HepG2 (cell line): ENCODE measurements around the gene SLC25A10. TPM values are rescaled to one million over a fixed set of nuclear protein-coding genes. Genes with fewer than 3 reads are reported as not detected.
A peak's percentile ranks its signal among the peaks of the same experiment; 100 is the strongest.

Experiments used
- AGO2 ChIP-seq: fragments of 200-400 bp; formaldehyde crosslinking; optimal IDR thresholded peaks from 2 replicates; pipeline ENCODE3; 2017; ENCODE audit warnings: mild to moderate bottlenecking, low read depth, low read length, moderate library complexity
- ATM ChIP-seq: fragments of 450-650 bp; IDR thresholded peaks from 2 replicates; pipeline ENCODE4 v1.7.1; 2017; ENCODE audit warnings: mild to moderate bottlenecking, borderline replicate concordance
- ATRX ChIP-seq: sonication (generic); formaldehyde crosslinking; IDR thresholded peaks from 2 replicates; pipeline ENCODE4 v1.4.0; 2020; ENCODE audit warnings: missing genetic modification reagents, borderline replicate concordance
- BRCA1 ChIP-seq: sonication (generic); formaldehyde crosslinking; IDR thresholded peaks from 2 replicates; pipeline ENCODE4 v1.4.0; 2020; ENCODE audit warnings: missing genetic modification reagents
- DDIT3 ChIP-seq: sonication (generic); formaldehyde crosslinking; IDR thresholded peaks from 2 replicates; pipeline ENCODE4 v1.4.0; 2020; ENCODE audit warnings: mild to moderate bottlenecking, missing genetic modification reagents
- ERF ChIP-seq: IDR thresholded peaks from 2 replicates; pipeline ENCODE4 v1.6.1; 2018; ENCODE audit warnings: missing biosample characterization, missing genetic modification reagents
- FOXM1 ChIP-seq: sonication (generic); formaldehyde crosslinking; IDR thresholded peaks from 2 replicates; pipeline ENCODE4 v1.5.0; 2020; ENCODE audit warnings: missing genetic modification reagents
- FOXO1 ChIP-seq: sonication (generic); formaldehyde crosslinking; IDR thresholded peaks from 2 replicates; pipeline ENCODE4 v1.4.0; 2020; ENCODE audit warnings: missing genetic modification reagents
- GATA4 ChIP-seq: sonication (generic); IDR thresholded peaks from 2 replicates; pipeline ENCODE4 v1.6.1; 2016; ENCODE audit warnings: antibody characterized with exemption, low read depth, borderline replicate concordance
- GTF3A ChIP-seq: sonication (generic); formaldehyde crosslinking; conservative IDR thresholded peaks from 2 replicates; pipeline ENCODE4 v1.4.0; 2020; ENCODE audit warnings: mild to moderate bottlenecking, missing genetic modification reagents
- GZF1 ChIP-seq: sonication (generic); formaldehyde crosslinking; IDR thresholded peaks from 2 replicates; pipeline ENCODE4 v1.5.1; 2020; ENCODE audit warnings: mild to moderate bottlenecking, missing genetic modification reagents
- JUND ChIP-seq: sonication (generic); formaldehyde crosslinking; IDR thresholded peaks from 2 replicates; pipeline ENCODE4 v1.8.0; 2022; ENCODE audit warnings: mild to moderate bottlenecking, missing genetic modification reagents
- MATR3 ChIP-seq: sonication (generic); formaldehyde crosslinking; IDR thresholded peaks from 2 replicates; pipeline ENCODE4 v1.4.0; 2020; ENCODE audit warnings: missing genetic modification reagents
- MEF2D ChIP-seq: sonication (generic); formaldehyde crosslinking; IDR thresholded peaks from 2 replicates; pipeline ENCODE4 v1.5.1; 2020; ENCODE audit warnings: mild to moderate bottlenecking, missing genetic modification reagents
- SMC3 ChIP-seq: IDR thresholded peaks from 2 replicates; pipeline ENCODE4 v1.6.1; 2011; ENCODE audit warnings: low read length, improper control_type of control experiment
- SRSF4 ChIP-seq: fragments of 200-400 bp; formaldehyde crosslinking; IDR thresholded peaks from one replicate; pipeline ENCODE4 v1.6.1; 2018; ENCODE audit warnings: mild to moderate bottlenecking, low read depth, low read length, moderate library complexity; ENCODE audit not compliant: poor library complexity, severe bottlenecking
- TRIM24 ChIP-seq: sonication (generic); formaldehyde crosslinking; IDR thresholded peaks from 2 replicates; pipeline ENCODE4 v1.8.0; 2022; ENCODE audit warnings: mild to moderate bottlenecking, missing genetic modification reagents
- XBP1 ChIP-seq: sonication (generic); formaldehyde crosslinking; IDR thresholded peaks from 2 replicates; pipeline ENCODE4 v1.5.0; 2020; ENCODE audit warnings: missing genetic modification reagents
- YEATS2 ChIP-seq: sonication (generic); formaldehyde crosslinking; IDR thresholded peaks from 2 replicates; pipeline ENCODE4 v1.4.0; 2020; ENCODE audit warnings: missing genetic modification reagents, borderline replicate concordance
- ZBTB43 ChIP-seq: sonication (generic); formaldehyde crosslinking; conservative IDR thresholded peaks from 2 replicates; pipeline ENCODE4 v1.4.0; 2020; ENCODE audit warnings: missing genetic modification reagents
- ZNF337 ChIP-seq: sonication (generic); formaldehyde crosslinking; IDR thresholded peaks from 2 replicates; pipeline ENCODE4 v1.5.1; 2020; ENCODE audit warnings: missing genetic modification reagents, low read depth, mild to moderate bottlenecking, borderline replicate concordance
- ZSCAN22 ChIP-seq: sonication (generic); formaldehyde crosslinking; IDR thresholded peaks from 2 replicates; pipeline ENCODE4 v1.4.0; 2020; ENCODE audit warnings: mild to moderate bottlenecking, missing genetic modification reagents
- polyA plus RNA-seq, 8 experiments: library from polyadenylated mRNA; depleted of rRNA in 3 of 8; stranded (reverse) in 7 of 8; unstranded in 1 of 8; fragments of >200 nt; fragmentation: Illumina TruSeq in 4 of 8; extraction: Trizol in 4 of 8; gene quantifications; 2 replicates each; pipeline versions ENCODE4 v1.2.1 to v1.2.3, GENCODE V29; 2011 to 2016; ENCODE audit warnings: low read depth in 4 of 8, missing spikeins in 1 of 8, mixed read lengths in 1 of 8; ENCODE audit not compliant: insufficient read depth in 1 of 8
- total RNA-seq, 5 experiments: library from RNA; depleted of rRNA; stranded (reverse); fragments of >200 nt; fragmentation: Illumina TruSeq; extraction: Trizol; gene quantifications; 2 replicates each; pipeline ENCODE4 v1.2.3, GENCODE V29; 2016; ENCODE audit warnings: low read depth in 1 of 5
- TF ChIP-seq, protein P1 (sequence below): sonication (generic); formaldehyde crosslinking; conservative IDR thresholded peaks from 2 replicates; pipeline ENCODE4 v1.4.0; 2020; ENCODE audit warnings: mild to moderate bottlenecking, missing genetic modification reagents, moderate library complexity
- TF ChIP-seq, protein P2 (sequence below): sonication (generic); formaldehyde crosslinking; IDR thresholded peaks from 2 replicates; pipeline ENCODE4 v1.4.0; 2020; ENCODE audit warnings: missing genetic modification reagents

SLC25A10 gene
- total and polyA plus RNA-seq, 2 of the 13 experiments (the other 11 are each of a cell fraction or from before 2014, with no cell fraction given): 46.5 to 140 TPM

DNA sequence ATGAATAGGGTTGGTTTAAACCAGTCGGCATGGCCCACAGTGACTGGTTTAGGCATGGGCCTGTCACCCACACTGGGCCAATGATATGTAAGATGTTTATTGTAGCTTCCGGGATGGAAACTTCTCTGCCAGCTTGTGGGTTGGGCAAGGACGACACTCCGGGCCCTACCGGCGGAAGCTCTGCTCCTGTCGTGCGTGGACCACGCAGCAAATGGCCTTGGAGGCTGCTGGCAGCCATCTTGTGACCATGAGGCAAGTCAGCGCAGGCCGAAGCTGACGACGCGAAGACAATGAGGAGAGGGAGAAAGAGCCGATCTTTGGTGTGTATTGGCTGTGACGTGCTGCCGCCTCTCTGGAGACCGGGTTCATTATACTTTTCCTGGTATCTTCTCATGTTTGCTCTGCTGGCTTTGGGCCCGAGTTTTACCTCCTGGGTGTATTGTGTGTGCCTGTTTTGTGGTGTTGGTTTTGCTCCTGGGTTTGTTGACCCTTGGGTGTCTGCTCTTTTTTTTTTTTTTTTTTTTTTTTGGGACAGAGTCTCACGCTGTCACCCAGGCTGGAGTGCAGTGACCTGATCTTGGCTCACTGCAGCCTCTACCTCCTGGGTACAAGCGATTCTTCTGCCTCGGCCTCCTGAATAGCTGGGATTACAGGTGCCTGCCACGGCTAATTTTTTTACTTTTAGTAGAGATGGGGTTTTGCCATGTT, 15.4 kb downstream of the SLC25A10 start (continued):
- peak; percentile 81 for TF ChIP-seq FOXM1 (CRISPR knock-in tag)
- peak; percentile 95 for TF ChIP-seq GZF1
- peak; percentile 75; the same call in 1 of the 2 replicates for TF ChIP-seq FOXO1 (CRISPR knock-in tag)
- TF ChIP-seq BRCA1: peak; percentile 91
- TF ChIP-seq, protein P1, sequence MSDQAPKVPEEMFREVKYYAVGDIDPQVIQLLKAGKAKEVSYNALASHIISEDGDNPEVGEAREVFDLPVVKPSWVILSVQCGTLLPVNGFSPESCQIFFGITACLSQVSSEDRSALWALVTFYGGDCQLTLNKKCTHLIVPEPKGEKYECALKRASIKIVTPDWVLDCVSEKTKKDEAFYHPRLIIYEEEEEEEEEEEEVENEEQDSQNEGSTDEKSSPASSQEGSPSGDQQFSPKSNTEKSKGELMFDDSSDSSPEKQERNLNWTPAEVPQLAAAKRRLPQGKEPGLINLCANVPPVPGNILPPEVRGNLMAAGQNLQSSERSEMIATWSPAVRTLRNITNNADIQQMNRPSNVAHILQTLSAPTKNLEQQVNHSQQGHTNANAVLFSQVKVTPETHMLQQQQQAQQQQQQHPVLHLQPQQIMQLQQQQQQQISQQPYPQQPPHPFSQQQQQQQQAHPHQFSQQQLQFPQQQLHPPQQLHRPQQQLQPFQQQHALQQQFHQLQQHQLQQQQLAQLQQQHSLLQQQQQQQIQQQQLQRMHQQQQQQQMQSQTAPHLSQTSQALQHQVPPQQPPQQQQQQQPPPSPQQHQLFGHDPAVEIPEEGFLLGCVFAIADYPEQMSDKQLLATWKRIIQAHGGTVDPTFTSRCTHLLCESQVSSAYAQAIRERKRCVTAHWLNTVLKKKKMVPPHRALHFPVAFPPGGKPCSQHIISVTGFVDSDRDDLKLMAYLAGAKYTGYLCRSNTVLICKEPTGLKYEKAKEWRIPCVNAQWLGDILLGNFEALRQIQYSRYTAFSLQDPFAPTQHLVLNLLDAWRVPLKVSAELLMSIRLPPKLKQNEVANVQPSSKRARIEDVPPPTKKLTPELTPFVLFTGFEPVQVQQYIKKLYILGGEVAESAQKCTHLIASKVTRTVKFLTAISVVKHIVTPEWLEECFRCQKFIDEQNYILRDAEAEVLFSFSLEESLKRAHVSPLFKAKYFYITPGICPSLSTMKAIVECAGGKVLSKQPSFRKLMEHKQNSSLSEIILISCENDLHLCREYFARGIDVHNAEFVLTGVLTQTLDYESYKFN (CRISPR knock-in tag): peak; percentile 75
- TF ChIP-seq GATA4: no peak
- peak; percentile 85; the same call in 1 of the 2 replicates for TF ChIP-seq DDIT3
- 0 out of 2 replicates have a peak, but pooled peaks have one; percentile 69 for TF ChIP-seq ZSCAN22 (CRISPR knock-in tag)
- peak; percentile 90; the same call in 1 of the 2 replicates for TF ChIP-seq XBP1 (CRISPR knock-in tag)
- TF ChIP-seq ZNF337 (CRISPR knock-in tag): peak; percentile 98; the same call in 1 of the 2 replicates
- peak; percentile 99 for TF ChIP-seq ERF (CRISPR knock-in tag)
- peak; percentile 79 for TF ChIP-seq JUND (CRISPR knock-in tag)
- TF ChIP-seq MATR3 (CRISPR knock-in tag): no peak
- TF ChIP-seq ATM: no peak
- no peak for TF ChIP-seq SRSF4
- no peak for TF ChIP-seq SMC3
- peak; percentile 95 for TF ChIP-seq ZBTB43
- no peak for TF ChIP-seq AGO2
- peak; percentile 72; the same call in 1 of the 2 replicates for TF ChIP-seq GTF3A
- TF ChIP-seq MEF2D (CRISPR knock-in tag): peak; percentile 95
- TF ChIP-seq, protein P2, sequence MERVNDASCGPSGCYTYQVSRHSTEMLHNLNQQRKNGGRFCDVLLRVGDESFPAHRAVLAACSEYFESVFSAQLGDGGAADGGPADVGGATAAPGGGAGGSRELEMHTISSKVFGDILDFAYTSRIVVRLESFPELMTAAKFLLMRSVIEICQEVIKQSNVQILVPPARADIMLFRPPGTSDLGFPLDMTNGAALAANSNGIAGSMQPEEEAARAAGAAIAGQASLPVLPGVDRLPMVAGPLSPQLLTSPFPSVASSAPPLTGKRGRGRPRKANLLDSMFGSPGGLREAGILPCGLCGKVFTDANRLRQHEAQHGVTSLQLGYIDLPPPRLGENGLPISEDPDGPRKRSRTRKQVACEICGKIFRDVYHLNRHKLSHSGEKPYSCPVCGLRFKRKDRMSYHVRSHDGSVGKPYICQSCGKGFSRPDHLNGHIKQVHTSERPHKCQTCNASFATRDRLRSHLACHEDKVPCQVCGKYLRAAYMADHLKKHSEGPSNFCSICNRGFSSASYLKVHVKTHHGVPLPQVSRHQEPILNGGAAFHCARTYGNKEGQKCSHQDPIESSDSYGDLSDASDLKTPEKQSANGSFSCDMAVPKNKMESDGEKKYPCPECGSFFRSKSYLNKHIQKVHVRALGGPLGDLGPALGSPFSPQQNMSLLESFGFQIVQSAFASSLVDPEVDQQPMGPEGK (CRISPR knock-in tag): no peak; the same call in none of the 2 replicates
- peak; percentile 85; the same call in 1 of the 2 replicates for TF ChIP-seq YEATS2 (CRISPR knock-in tag)
- no peak; the same call in 1 of the 2 replicates for TF ChIP-seq TRIM24
- TF ChIP-seq ATRX: no peak; the same call in 1 of the 2 replicates
